Sigmoid colon (tissue), 7 donors: ENCODE measurements around the gene KDM3B. TPM values are rescaled to one million over a fixed set of nuclear protein-coding genes. Genes with fewer than 3 reads are reported as not detected.
"Not testable (repeated sequence)": the region's sequence is repeated elsewhere in the genome, so short reads cannot be mapped to it uniquely, and the experiment has no call there.

Source experiments
- DNase-seq: peaks from one replicate; pipeline ENCODE4 v3.0.0-alpha.2; 2019
- H3K27ac ChIP-seq, 4 donors: fragments of 200-600 bp; sonication (generic); one replicate each; pipeline ENCODE4 v1.5.1; 2016 to 2019; ENCODE audit warnings: mild to moderate bottlenecking in 1 of 4
- H3K27me3 ChIP-seq, 3 donors: fragments of 200-600 bp; sonication (generic); one replicate each; pipeline ENCODE4 v1.5.1; 2019; ENCODE audit warnings: mild to moderate bottlenecking in 1 of 3
- H3K36me3 ChIP-seq, 4 donors: fragments of 200-600 bp; sonication (generic); one replicate each; pipeline ENCODE4 v1.5.1; 2016 to 2019
- H3K4me1 ChIP-seq, 4 donors: fragments of 200-600 bp; sonication (generic); one replicate each; pipeline ENCODE4 v1.5.1; 2017 to 2019
- H3K4me3 ChIP-seq, 4 donors: fragments of 200-600 bp; sonication (generic); one replicate each; pipeline ENCODE4 v1.5.1; 2017 to 2019; ENCODE audit warnings: mild to moderate bottlenecking in 2 of 4, moderate library complexity in 1 of 4
- H3K9me3 ChIP-seq, 4 donors: fragments of 200-600 bp in 3 of 4; sonication (generic) in 3 of 4; one replicate each; pipeline versions ENCODE4 v1.5.1 to v1.6.1; 2013 to 2019
- EP300 ChIP-seq, 4 donors: sonication (generic); formaldehyde crosslinking; IDR thresholded peaks; one replicate each; pipeline ENCODE4 v1.6.1; 2017; ENCODE audit warnings: antibody characterized with exemption in 4 of 4
- POLR2A ChIP-seq, 2 donors: fragments of 450-650 bp; IDR thresholded peaks; one replicate each; pipeline ENCODE4 v1.6.1; 2016; ENCODE audit warnings: antibody characterized with exemption in 2 of 2, mild to moderate bottlenecking in 2 of 2, moderate library complexity in 2 of 2
- POLR2AphosphoS5 ChIP-seq, 4 donors: sonication (generic); formaldehyde crosslinking; IDR thresholded peaks; one replicate each; pipeline ENCODE4 v1.6.1; 2017; ENCODE audit warnings: antibody characterized with exemption in 4 of 4
- WGBS, 2 donors: extraction: QIAGEN DNeasy Blood & Tissue Kit; methylation state at CpG; one replicate each; pipeline ENCODE4 v1.1.7; 2013; 5-methylcytosine and 5-hydroxymethylcytosine counted together
- intact Hi-C: fragments of 100-400 bp; cut with DNase I; formaldehyde crosslinking; loops from one replicate; pipeline ENCODE4 v1.15.1; 2023
- polyA plus RNA-seq, 3 donors: library from polyadenylated mRNA; stranded (reverse); fragments of 200-250 nt; gene quantifications; one replicate each; pipeline ENCODE4 v1.2.3, GENCODE V29; 2013
- total RNA-seq, 4 donors: library from RNA; depleted of rRNA; stranded (reverse); fragments of >200 nt; gene quantifications; one replicate each; pipeline ENCODE4 v1.1.0, GENCODE V29; 2016
- TF ChIP-seq, protein P1 (sequence below), 4 experiments: fragments of 450-650 bp in 3 of 4; fragments of 200-600 bp in 1 of 4; IDR thresholded peaks; one replicate each; pipeline ENCODE4 v1.5.1; 2016 to 2019; ENCODE audit warnings: antibody characterized with exemption in 4 of 4, mild to moderate bottlenecking in 3 of 4, moderate library complexity in 2 of 4
- donor health status: healthy with polysubstance abuse.
- donor health status: Bipolar disorder and iron deficiency.
- donor health status: healthy.

The KDM3B gene
- total and polyA plus RNA-seq, 7 donors = 16.2 to 69.6 (median 54.8) TPM

DNA sequence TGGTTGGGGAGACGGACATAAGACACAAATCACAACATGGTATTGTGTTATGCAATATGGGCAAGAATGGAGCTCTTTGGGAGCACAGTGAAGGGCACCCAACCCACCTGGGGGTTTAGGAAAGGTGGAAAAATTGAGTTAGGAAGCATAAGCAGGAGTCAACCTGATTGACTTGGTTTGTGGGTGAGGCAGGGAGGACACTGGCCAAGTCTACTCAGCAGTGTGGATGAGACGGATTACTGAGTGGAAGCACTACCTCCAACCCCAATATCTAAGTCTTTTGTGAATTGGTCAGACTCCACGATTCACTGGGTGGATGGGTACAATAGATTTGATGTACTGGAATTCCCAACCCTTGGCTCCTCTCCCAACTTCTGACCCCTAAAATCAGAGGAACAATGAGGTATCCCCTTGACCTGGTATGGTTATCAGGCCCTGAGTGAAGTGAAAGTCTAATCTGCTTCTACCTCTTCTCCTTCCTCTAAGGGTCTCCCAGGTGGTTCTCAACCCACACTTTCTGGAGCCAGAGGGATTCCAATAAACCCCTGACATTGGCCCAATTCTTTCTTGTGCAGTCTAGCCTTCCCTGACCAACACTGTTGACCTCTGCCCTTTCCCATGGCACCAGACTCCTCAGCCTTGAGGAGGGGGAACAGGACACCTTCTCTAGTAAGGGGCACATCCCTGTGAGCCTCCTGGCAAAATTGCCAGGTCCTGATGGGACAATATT is 118.0 kb downstream of the KDM3B start:
- Histone ChIP-seq H3K4me3 (no peak overlapping the region), H3K36me3 (no peaks in the 10 kb centered on the region), H3K27me3 (no peaks in the 10 kb centered on the region), H3K27ac (no peak overlapping the region), H3K4me1 (peaks cover 0 to 25% (median 17%) of the 10 kb centered on the region in 4 donors), H3K9me3 (no peaks in the 10 kb centered on the region)
- TF ChIP-seq EP300 (IDR thresholded peaks at IDR 0.05) = no peak
- no peak for TF ChIP-seq POLR2A (IDR thresholded peaks at IDR 0.05)
- TF ChIP-seq, protein P1, sequence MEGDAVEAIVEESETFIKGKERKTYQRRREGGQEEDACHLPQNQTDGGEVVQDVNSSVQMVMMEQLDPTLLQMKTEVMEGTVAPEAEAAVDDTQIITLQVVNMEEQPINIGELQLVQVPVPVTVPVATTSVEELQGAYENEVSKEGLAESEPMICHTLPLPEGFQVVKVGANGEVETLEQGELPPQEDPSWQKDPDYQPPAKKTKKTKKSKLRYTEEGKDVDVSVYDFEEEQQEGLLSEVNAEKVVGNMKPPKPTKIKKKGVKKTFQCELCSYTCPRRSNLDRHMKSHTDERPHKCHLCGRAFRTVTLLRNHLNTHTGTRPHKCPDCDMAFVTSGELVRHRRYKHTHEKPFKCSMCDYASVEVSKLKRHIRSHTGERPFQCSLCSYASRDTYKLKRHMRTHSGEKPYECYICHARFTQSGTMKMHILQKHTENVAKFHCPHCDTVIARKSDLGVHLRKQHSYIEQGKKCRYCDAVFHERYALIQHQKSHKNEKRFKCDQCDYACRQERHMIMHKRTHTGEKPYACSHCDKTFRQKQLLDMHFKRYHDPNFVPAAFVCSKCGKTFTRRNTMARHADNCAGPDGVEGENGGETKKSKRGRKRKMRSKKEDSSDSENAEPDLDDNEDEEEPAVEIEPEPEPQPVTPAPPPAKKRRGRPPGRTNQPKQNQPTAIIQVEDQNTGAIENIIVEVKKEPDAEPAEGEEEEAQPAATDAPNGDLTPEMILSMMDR (IDR thresholded peaks at IDR 0.05) = no peak
- no peak for TF ChIP-seq POLR2AphosphoS5 (IDR thresholded peaks at IDR 0.05)
- intact Hi-C loops = no loop called here
- WGBS, 2 donors = 88 to 90% methylated on average over 3 of the region's 3 CpGs
- DNase-seq = no peak

DNA sequence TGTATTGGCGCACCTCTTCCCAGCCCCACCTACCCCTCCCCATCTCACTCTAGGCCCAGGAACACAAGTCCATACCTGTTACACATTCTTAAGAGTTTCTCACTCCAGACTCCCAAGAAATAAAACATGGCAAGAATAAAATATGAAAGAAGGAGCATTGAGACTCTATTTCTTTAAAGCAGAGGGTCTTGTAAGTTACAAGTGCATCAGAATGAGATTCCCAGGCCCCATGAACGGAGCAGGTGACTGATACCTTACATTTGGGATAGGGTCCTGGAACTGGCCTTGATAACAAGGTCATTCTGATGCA is 118.5 kb downstream of the KDM3B start:
- H3K27me3 ChIP-seq = no peaks in the 10 kb centered on the region
- TF ChIP-seq EP300 (IDR thresholded peaks at IDR 0.05) (no peak), POLR2A (IDR thresholded peaks at IDR 0.05) (no peak), POLR2AphosphoS5 (IDR thresholded peaks at IDR 0.05) (no peak)
- TF ChIP-seq, protein P1 (IDR thresholded peaks at IDR 0.05) = no peak
- 93 to 95% methylated on average over 2 of the region's 2 CpGs for WGBS, 2 donors
- no peak overlapping the region for H3K27ac ChIP-seq
- H3K4me3 ChIP-seq = no peak overlapping the region
- peaks cover 0 to 20% (median 15%) of the 10 kb centered on the region in 4 donors for H3K4me1 ChIP-seq
- intact Hi-C loops = no loop called here
- DNase-seq = no peak
- no peaks in the 10 kb centered on the region for H3K9me3 ChIP-seq
- H3K36me3 ChIP-seq = no peaks in the 10 kb centered on the region

DNA sequence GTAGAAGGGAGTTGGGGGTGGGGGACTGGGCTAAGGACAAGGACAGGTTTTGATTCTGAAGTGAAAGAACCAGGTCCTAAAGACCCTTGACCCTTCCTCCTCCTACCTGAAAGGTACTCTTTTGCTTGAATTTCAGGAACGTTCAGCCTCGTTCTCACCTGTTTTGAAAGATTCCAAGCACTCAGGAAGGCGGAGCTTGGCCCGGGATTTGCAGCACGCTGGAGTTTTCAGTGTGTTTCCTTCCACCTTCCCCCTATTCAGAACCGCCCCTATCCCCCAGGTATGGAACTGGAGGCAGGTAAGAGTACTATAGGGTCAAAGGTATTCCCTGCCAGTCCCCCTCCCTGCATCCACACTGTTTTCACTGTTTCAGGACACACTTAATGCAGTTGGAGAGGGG is 119.9 kb downstream of the KDM3B start:
- WGBS, 2 donors = 31 to 51% methylated on average over 6 of the region's 6 CpGs
- no peak for DNase-seq
- no peak overlapping the region for H3K27ac ChIP-seq
- no peak overlapping the region for H3K4me3 ChIP-seq
- H3K4me1 ChIP-seq = peaks cover 0 to 8% (median 3%) of the 10 kb centered on the region in 4 donors
- no peaks in the 10 kb centered on the region for H3K36me3 ChIP-seq
- no peaks in the 10 kb centered on the region for H3K9me3 ChIP-seq
- TF ChIP-seq POLR2AphosphoS5 (IDR thresholded peaks at IDR 0.05) = peak in 1 of 4 donors; percentile 16
- no peak for TF ChIP-seq EP300 (IDR thresholded peaks at IDR 0.05)
- intact Hi-C loops = no loop called here
- H3K27me3 ChIP-seq = no peaks in the 10 kb centered on the region

DNA sequence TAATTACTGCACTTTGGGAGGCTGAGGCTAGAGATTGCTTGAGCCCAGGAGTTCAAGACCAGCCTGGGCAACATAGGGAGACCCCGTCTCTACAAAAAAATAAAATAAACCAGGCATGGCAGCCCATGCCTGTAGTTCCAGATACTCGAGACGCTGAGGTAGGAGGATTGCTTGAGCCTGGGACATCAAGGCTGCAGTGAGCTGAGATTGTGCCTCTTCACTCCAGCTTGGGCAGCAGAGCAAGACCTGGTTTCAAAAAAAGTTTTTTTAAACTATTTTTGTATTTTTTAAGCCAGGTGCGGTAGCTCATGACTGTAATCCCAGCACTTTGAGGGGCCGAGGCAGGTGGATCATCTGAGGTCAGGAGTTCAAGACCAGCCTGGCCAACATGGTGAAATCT is 120.7 kb downstream of the KDM3B start:
- DNase-seq, H3K27ac ChIP-seq, intact Hi-C loops, H3K9me3 ChIP-seq, H3K36me3 ChIP-seq, H3K4me1 ChIP-seq, H3K4me3 ChIP-seq, H3K27me3 ChIP-seq: not testable (repeated sequence)
- 90 to 95% methylated on average over 5 of the region's 5 CpGs for WGBS, 2 donors

DNA sequence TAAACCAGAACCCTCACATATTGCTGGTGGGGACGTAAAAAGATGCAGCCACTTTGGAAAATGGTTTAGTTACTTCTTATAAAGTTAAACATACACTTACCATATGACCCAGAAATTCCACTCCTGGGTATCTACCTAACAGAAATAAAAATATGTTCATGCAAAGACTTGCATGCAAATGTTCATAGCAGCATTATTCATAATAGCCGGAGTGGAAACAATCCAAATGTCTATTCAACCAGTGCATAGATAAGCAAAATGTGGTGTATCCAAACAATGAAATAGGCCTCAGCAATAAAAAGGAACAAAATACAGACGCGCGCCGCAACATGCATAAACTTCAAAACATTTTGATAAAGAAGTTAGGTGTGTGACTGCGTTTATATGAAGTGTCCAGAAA is 124.4 kb downstream of the KDM3B start:
- intact Hi-C loops = no loop called here
- no peak overlapping the region for H3K27ac ChIP-seq
- no peak for DNase-seq
- H3K4me1 ChIP-seq = no peaks in the 10 kb centered on the region
- no peaks in the 10 kb centered on the region for H3K27me3 ChIP-seq
- TF ChIP-seq, protein P1 (IDR thresholded peaks at IDR 0.05) = no peak
- TF ChIP-seq POLR2A (IDR thresholded peaks at IDR 0.05) = no peak
- no peak for TF ChIP-seq POLR2AphosphoS5 (IDR thresholded peaks at IDR 0.05)
- no peak for TF ChIP-seq EP300 (IDR thresholded peaks at IDR 0.05)
- no peaks in the 10 kb centered on the region for H3K36me3 ChIP-seq
- no peak overlapping the region for H3K4me3 ChIP-seq
- 63 to 81% methylated on average over 7 of the region's 7 CpGs for WGBS, 2 donors
- no peaks in the 10 kb centered on the region for H3K9me3 ChIP-seq

DNA sequence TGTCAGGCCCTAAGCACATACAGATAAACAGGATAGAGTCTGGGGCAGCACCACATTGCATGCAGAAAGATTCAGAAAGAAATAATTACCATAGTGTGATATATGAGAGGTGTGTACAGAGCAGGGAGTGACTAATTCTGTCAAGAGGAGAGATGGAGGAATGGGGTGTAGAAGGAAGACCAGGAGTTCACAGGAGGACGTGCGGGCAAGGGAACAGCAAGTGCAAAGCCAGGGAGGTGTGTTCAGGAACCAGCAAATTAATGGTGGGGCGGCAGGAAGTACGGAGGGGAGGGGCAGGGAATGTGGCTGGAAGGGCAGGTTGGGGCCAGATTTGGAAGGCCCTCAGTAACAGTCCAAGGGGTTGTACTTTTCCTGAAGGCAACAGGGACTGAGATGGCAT is 130.2 kb downstream of the KDM3B start:
- H3K4me3 ChIP-seq = no peak overlapping the region
- no peak overlapping the region for H3K27ac ChIP-seq
- H3K9me3 ChIP-seq = no peaks in the 10 kb centered on the region
- no peaks in the 10 kb centered on the region for H3K27me3 ChIP-seq
- TF ChIP-seq EP300 (IDR thresholded peaks at IDR 0.05) (no peak), POLR2A (IDR thresholded peaks at IDR 0.05) (no peak), POLR2AphosphoS5 (IDR thresholded peaks at IDR 0.05) (no peak)
- TF ChIP-seq, protein P1 (IDR thresholded peaks at IDR 0.05) = no peak
- no peaks in the 10 kb centered on the region for H3K4me1 ChIP-seq
- no peaks in the 10 kb centered on the region for H3K36me3 ChIP-seq
- no peak for DNase-seq
- WGBS, 2 donors = 54 to 64% methylated on average over 4 of the region's 4 CpGs
- intact Hi-C loops = no loop called here
